Smooth muscle cell (in vitro differentiated cells): ENCODE results near the gene URB2. TPM values are rescaled to one million over a fixed set of nuclear protein-coding genes. Genes with fewer than 3 reads are reported as not detected.
"Not testable (repeated sequence)": the region's sequence is repeated elsewhere in the genome, so short reads cannot be mapped to it uniquely, and the experiment has no call there.

Experiments used
- DNase-seq: peaks from one replicate; lab custom pipeline; 2025; ENCODE audit not compliant: unreplicated experiment; lab: John Stamatoyannopoulos, UW
- H2AFZ ChIP-seq: fragments of 200-600 bp; sonication (generic); 2 replicates; pipeline ENCODE4 v1.6.0; 2016; ENCODE audit warnings: antibody characterized with exemption, low read depth, mild to moderate bottlenecking
- H3F3A ChIP-seq: fragments of 200-600 bp; sonication (generic); 2 replicates; pipeline ENCODE4 v1.6.0; 2017; ENCODE audit warnings: antibody characterized with exemption, low read depth
- H3K27ac ChIP-seq: fragments of 200-600 bp; sonication (generic); 2 replicates; pipeline ENCODE4 v1.5.1; 2016; ENCODE audit warnings: low read depth, mild to moderate bottlenecking
- H3K27me3 ChIP-seq: fragments of 200-600 bp; sonication (generic); 2 replicates; pipeline ENCODE4 v1.6.1; 2016; ENCODE audit warnings: low read depth, mild to moderate bottlenecking
- H3K36me3 ChIP-seq: fragments of 200-600 bp; sonication (generic); 2 replicates; pipeline ENCODE4 v1.5.1; 2016; ENCODE audit warnings: low read depth
- H3K4me1 ChIP-seq: fragments of 200-600 bp; sonication (generic); 2 replicates; pipeline ENCODE4 v1.5.1; 2016; ENCODE audit warnings: low read depth
- H3K4me2 ChIP-seq: fragments of 200-600 bp; sonication (generic); 2 replicates; pipeline ENCODE4 v1.6.0; 2016; ENCODE audit warnings: mild to moderate bottlenecking
- H3K4me3 ChIP-seq: fragments of 200-600 bp; sonication (generic); 2 replicates; pipeline ENCODE4 v1.5.1; 2016; ENCODE audit warnings: mild to moderate bottlenecking
- H3K79me2 ChIP-seq: fragments of 200-600 bp; sonication (generic); 2 replicates; pipeline ENCODE4 v1.6.0; 2016; ENCODE audit warnings: low read depth, mild to moderate bottlenecking
- H3K9ac ChIP-seq: fragments of 200-600 bp; sonication (generic); 2 replicates; pipeline ENCODE4 v1.6.0; 2016; ENCODE audit warnings: low read depth
- H3K9me3 ChIP-seq: fragments of 200-600 bp; sonication (generic); replicated peaks from 2 replicates; pipeline ENCODE4 v1.5.1; 2016; ENCODE audit warnings: low read depth
- H4K20me1 ChIP-seq: fragments of 200-600 bp; sonication (generic); 2 replicates; pipeline ENCODE4 v1.6.0; 2016; ENCODE audit warnings: low read depth
- WGBS: methylation state at CpG from one replicate; pipeline ENCODE4 v1.1.7; 2016; ENCODE audit warnings: low lambda C conversion rate; 5-methylcytosine and 5-hydroxymethylcytosine counted together
- polyA plus RNA-seq: library from polyadenylated mRNA; unstranded; fragments of >200 nt; fragmentation: Nextera tagmentation; extraction: Ambion mirVana; gene quantifications from 2 replicates; pipeline ENCODE4 v1.2.1, GENCODE V29; 2016
- total RNA-seq: library from RNA; depleted of rRNA; stranded (reverse); fragments of >200 nt; gene quantifications from 2 replicates; pipeline ENCODE4 v1.2.3, GENCODE V29; 2014
- TF ChIP-seq, protein P1 (sequence below): fragments of 200-600 bp; sonication (generic); IDR thresholded peaks from 2 replicates; pipeline ENCODE4 v1.5.1; 2017; ENCODE audit warnings: borderline replicate concordance, mild to moderate bottlenecking, antibody characterized with exemption; ENCODE audit not compliant: insufficient read depth, poor library complexity, severe bottlenecking

Gene URB2
- total and polyA plus RNA-seq, 2 experiments from 2014 or later: 1.9 to 4.2 TPM

DNA sequence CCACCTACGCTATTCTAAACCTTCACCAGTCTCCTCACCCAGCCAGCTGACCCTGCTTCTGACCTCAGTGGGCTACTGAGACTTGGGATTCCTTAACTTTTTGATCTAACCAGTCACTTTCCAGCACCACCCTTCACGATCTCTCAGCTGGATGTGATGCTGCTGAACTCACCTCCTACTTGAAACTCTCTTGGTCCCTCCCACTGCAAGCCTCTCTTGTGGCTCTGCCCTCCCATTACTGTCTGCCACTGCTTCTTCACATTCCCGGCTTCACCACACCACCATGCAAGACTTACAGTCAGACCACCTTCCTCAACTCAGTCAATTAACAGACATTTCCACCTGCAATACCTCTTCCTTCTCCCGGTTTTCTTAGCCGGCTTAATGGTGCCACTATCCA, 6.4 kb upstream of the URB2 start:
- Histone ChIP-seq H3F3A (no peaks in the 10 kb centered on the region), H3K27ac (no peak overlapping the region), H3K27me3 (no peaks in the 10 kb centered on the region), H3K4me1 (peaks cover 7% of the 10 kb centered on the region), H2AFZ (no peak overlapping the region), H3K36me3 (no peaks in the 10 kb centered on the region), H4K20me1 (peaks cover 98% of the 10 kb centered on the region), H3K9ac (no peak overlapping the region), H3K79me2 (peaks cover 96% of the 10 kb centered on the region), H3K4me2 (no peak overlapping the region), H3K4me3 (no peak overlapping the region), H3K9me3 (no peaks in the 10 kb centered on the region)
- no peak for DNase-seq
- 90% methylated on average over 5 of the region's 5 CpGs for WGBS
- TF ChIP-seq, protein P1, sequence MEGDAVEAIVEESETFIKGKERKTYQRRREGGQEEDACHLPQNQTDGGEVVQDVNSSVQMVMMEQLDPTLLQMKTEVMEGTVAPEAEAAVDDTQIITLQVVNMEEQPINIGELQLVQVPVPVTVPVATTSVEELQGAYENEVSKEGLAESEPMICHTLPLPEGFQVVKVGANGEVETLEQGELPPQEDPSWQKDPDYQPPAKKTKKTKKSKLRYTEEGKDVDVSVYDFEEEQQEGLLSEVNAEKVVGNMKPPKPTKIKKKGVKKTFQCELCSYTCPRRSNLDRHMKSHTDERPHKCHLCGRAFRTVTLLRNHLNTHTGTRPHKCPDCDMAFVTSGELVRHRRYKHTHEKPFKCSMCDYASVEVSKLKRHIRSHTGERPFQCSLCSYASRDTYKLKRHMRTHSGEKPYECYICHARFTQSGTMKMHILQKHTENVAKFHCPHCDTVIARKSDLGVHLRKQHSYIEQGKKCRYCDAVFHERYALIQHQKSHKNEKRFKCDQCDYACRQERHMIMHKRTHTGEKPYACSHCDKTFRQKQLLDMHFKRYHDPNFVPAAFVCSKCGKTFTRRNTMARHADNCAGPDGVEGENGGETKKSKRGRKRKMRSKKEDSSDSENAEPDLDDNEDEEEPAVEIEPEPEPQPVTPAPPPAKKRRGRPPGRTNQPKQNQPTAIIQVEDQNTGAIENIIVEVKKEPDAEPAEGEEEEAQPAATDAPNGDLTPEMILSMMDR: no peak

- H2AFZ ChIP-seq: no peak overlapping the region
- no peaks in the 10 kb centered on the region for H3K9me3 ChIP-seq
- DNase-seq: no peak
- WGBS: 96% methylated on average over 3 of the region's 3 CpGs
- TF ChIP-seq, protein P1: no peak
- no peak overlapping the region for H3K9ac ChIP-seq
- no peak overlapping the region for H3K4me3 ChIP-seq
- peaks cover 90% of the 10 kb centered on the region for H3K79me2 ChIP-seq
- H3K36me3 ChIP-seq: no peaks in the 10 kb centered on the region
- no peak overlapping the region for H3K4me2 ChIP-seq
- H4K20me1 ChIP-seq: peaks cover 91% of the 10 kb centered on the region
- peaks cover 7% of the 10 kb centered on the region for H3K4me1 ChIP-seq
- H3F3A ChIP-seq: no peaks in the 10 kb centered on the region
- no peak overlapping the region for H3K27ac ChIP-seq
- no peaks in the 10 kb centered on the region for H3K27me3 ChIP-seq
These were observed 5.2 kb upstream of the URB2 start for GRCh38 chr1:229620876-229621275.

DNA sequence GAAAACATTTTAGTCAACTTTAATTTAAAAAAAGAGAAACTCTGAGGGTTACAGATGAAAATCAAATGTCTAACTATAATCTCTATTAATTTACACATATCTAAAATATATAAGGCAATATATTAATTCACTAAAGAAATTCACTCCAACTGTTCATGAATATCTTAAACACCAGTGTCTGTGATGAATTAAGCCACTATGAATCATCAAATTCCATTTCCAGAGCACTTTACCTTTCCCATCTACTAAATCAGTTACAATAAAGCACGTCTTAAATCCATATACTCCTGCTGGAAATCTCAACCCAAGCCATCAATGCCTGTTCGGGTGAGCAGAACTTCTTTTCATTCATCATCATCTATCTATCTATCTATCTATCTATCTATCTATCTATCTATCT, 4.4 kb upstream of the URB2 start:
- H2AFZ ChIP-seq: no peak overlapping the region
- no peaks in the 10 kb centered on the region for H3F3A ChIP-seq
- no peak overlapping the region for H3K4me2 ChIP-seq
- no peak overlapping the region for H3K27ac ChIP-seq
- H4K20me1 ChIP-seq: peaks cover 84% of the 10 kb centered on the region
- H3K4me3 ChIP-seq: no peak overlapping the region
- H3K36me3 ChIP-seq: no peaks in the 10 kb centered on the region
- TF ChIP-seq, protein P1: no peak
- no peak for DNase-seq
- H3K4me1 ChIP-seq: peaks cover 9% of the 10 kb centered on the region
- H3K27me3 ChIP-seq: no peaks in the 10 kb centered on the region
- no peaks in the 10 kb centered on the region for H3K9me3 ChIP-seq
- WGBS: 85% methylated on average over 2 of the region's 2 CpGs
- no peak overlapping the region for H3K9ac ChIP-seq
- H3K79me2 ChIP-seq: peaks cover 88% of the 10 kb centered on the region

DNA sequence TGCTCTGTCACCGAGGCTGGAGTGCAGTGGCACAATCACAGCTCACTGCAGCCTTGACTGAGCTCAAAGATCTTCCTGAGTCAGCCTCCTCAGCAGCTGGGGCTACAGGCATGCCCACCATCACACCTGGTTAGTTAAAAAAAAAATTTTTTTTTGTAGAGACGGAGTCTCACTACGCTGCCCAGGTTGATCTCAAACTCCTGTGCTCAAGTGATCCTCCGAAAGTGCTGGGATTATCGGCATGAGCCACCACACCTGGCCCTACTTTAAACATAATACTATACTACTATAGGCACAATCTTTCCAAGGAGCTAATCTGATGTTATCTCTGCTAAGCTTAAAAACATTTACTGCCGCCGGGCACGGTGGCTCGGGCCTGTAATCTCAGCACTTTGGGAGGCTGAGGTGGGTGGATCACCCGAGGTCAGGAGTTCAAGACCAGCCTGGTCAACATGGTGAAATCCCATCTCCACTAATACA, 3.4 kb upstream of the URB2 start:
- not testable (repeated sequence) for H3K27me3 ChIP-seq, H3F3A ChIP-seq, H3K4me3 ChIP-seq, H3K9ac ChIP-seq, H3K27ac ChIP-seq, H3K9me3 ChIP-seq, H2AFZ ChIP-seq, H3K36me3 ChIP-seq, DNase-seq, H3K4me2 ChIP-seq
- 83% methylated on average over 10 of the region's 10 CpGs for WGBS
- Histone ChIP-seq H3K79me2 (peaks cover 88% of the 10 kb centered on the region), H3K4me1 (peaks cover 14% of the 10 kb centered on the region), H4K20me1 (peaks cover 74% of the 10 kb centered on the region)
